IPS DF 4.7 (cell line): Measurements from ENCODE around the gene DNAJC21.

Source experiments
- DNase-seq: peaks from one replicate; pipeline ENCODE4 v3.0.0-alpha.2; 2013; ENCODE audit warnings: low spot score; ENCODE audit errors: extremely low read depth

DNAJC21 gene

DNA sequence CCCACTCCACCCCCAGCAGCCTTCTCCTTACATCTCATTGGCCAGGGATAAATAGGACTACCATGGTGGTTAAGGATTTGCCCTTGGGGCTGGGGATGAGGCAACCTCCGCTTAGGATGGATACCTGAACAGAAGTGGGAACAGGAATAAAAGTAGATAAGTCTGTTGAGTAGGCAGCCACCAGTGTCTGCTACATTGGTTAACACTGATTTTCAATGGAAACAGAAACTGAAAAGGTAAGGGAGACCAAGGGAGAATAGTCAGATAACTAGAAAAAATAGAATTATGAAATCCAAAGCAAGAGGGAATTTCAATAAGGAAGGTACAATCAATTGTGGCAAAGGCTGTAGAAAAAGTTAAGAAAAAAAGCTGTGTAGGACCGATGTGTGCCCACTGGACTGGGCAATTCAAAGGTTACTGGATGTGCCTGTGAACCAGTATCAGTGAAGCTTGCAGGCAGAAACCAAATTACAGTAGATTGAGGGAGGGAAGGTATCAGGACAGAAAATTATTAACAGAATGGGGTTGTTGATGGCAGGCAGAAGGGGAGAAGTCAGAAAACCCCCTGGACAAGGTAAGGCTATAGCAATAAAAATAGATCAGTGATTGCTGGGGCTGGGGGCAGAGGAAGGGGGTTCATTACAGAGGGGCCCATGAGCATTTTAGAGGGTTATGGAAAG is 48.7 kb downstream of the DNAJC21 start:
- no peak for DNase-seq

DNA sequence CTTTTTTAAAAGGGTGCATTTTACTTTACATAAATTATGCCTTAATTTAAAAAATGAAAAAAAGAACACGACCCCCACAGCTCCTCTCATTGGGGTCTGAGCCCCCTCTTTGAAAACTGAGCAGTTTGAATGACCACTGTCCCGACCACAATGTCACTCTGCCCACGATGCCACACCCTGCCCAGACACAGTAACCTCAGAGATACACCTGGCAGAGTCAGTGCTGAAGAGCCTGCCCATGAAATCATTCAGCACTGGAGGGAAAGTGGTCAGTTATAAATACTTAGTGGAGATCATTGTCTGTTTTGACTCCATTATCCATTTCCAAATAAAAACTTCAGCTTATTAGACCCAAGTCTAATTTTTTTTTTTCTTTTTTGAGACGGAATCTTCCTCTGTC is 49.3 kb downstream of the DNAJC21 start:
- DNase-seq: no peak

DNA sequence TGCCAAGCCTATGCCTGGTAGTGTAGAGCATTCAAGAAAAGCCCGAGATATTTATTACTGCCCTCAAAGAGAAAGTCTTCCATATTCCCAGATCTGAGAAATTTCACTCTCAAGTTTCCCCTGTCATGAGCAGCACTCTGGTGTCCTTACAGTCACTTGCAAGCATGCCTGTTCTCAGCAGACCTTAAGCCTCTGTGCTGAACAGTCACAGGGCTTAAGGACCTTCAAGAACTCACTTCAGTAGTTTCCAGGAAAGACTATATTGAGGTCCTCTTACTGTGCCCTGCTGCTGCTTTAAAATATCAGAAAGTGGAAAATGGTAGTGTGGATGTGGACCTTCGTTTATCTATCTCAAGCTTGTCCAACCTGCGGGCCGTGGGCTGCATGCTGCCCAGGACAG is 53.5 kb downstream of the DNAJC21 start:
- no peak for DNase-seq

DNA sequence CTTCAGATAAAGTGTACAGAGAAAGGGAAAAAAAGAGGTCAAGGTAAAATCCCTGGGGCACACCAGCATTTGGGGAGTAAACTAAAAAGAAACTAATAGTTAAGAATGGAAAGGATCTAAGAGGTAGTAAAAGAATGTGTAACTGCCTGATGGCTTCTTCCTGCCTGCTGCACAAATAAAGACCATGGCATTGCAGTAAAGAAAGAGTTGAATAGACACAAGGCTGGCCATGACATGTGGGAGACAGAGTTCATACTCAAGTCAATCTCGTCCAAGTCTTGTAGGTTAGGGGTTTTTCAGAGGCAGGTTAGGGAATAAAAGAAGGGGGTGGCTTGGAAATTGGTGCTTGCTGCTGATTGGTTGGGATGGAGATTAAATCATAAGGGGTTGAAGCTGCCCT is 57.6 kb downstream of the DNAJC21 start:
- no peak for DNase-seq

DNA sequence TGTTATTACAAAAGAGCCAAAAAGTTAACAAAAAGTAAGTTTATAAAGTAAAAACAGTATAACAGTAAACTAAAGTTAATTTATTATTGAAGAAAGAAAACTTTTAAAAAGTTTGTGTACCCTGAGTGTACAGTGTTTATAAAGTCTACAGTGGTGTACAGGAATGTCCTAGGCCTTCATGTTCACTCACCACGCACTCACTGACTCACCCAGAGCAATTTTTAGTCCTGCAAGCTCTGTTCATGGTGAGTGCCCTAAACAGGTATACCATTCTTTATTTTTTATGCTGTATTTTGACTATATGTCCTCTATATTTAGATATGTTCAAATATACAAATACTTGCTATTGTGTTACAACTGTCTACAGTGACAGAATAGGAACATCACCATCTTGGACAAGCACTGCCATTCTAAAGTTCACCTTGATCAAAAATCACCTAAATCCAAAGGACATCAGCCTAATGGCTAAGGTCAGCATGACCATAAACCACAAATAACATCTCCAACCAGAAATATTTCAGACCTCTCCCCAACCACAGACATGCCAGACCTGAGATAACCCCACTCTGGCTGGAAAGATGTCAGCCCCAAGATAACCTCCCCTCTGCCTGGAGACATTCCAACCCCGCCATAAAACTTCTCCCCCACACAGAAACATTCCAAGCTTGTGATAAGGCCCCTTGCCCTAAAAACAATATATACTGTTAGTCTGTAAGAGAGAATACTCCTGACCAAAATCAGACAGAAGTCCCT is 62.3 kb downstream of the DNAJC21 start:
- no peak for DNase-seq

DNA sequence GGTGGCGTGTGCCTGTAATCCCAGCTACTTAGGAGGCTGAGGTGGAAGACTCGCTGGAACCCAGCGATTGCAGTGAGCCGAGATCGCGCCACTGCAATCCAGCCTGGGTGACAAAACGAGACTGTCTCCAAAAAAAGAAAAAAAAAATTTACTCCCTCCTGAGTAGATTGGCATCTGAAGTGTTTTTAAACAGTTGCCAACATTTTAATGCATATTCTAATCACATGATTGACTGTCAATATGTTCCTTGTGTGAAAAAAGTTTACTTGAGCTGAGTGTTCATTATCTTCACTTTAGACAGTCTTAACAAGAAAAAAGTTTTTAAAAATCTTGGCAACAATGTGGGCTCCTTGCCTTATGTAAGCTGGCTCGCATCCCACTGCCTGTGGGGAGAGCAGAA is 64.6 kb downstream of the DNAJC21 start:
- DNase-seq: no peak

DNA sequence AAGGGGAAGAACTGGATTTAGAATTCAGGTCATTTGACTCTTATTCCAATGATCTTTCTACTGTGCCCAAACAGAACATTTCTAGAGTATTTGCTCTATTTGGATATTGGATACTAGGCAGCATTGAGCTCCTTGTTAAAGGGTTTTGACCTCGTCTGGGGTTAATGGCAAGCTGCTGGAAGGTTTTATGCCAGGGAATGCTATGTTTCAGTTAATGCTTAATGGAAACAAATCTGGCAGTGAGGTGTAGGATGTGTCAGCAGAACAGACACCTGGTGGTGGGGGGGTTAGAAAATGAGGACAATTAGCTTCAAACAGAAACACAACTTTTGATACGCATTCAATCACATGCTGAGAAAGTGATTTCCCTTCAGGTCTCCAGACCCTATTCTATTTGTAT is 66.9 kb downstream of the DNAJC21 start:
- no peak for DNase-seq

DNA sequence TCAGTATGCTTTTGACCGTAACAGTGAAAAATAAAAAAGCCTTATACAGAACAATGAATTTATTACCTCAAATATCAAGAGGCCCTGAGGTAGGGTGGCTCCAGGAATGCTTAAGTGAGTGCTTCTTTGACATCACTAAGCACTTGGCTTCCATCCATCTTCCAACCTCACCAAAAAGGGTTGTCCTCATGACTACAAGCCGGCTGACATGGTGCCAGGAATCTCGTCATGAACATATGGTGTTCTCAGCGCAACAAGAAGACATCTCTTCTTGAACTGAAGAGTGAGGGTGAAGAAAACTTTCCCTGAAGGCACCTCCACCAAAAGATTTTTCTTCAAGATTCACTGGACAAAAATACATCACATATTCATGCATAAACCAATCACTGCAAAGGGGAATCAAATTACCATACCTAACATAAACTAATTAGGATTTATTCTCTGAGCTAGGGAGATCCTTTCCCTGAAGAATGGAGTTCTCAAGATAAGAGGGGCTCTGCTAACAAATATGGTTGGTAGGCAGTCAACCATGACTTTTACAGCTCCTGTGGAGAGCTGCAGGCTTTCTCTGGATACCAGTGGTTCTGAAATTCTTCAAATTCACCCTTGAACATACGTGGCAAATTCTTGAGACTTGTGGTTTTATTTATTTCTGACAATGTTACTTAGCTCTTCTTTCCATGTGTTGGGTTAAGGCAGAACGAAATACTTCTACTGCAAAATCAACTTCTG is 68.9 kb downstream of the DNAJC21 start:
- no peak for DNase-seq

GRCh38 chr5:35001842-35002241 is 72.5 kb downstream of the DNAJC21 start:
- DNase-seq: no peak

DNA sequence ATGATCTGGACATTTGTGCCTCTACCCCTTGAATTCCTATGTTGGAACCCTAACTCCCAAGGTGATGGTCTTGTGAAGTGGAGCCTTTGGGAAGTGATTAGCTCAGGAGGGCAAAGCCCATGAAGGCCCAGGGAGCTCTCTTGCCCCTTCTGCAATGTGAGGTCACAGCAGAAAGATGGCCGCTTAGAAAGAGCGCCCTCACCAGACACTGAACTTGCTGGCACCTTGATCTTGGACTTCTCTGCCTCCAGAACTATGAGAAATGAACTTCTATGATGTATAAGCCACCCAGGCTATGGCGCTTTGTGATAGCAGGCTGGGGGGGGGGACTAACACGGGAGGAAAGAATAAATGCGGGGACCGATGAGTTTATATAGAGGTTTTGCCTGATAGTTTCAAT is 73.1 kb downstream of the DNAJC21 start:
- DNase-seq: no peak

- DNase-seq: peak; percentile 16
Observed at GRCh38 chr5:35003018-35003957, 73.9 kb downstream of the DNAJC21 start.

- peak; percentile 7 for DNase-seq
Observed at GRCh38 chr5:35004200-35004599, 74.8 kb downstream of the DNAJC21 start.

GRCh38 chr5:35004771-35005170 is 75.4 kb downstream of the DNAJC21 start:
- DNase-seq: no peak
